Pancreas (tissue), 10 donors: ENCODE data around the gene OTUD5. TPM values are rescaled to one million over a fixed set of nuclear protein-coding genes. Genes with fewer than 3 reads are reported as not detected.
"Not testable (repeated sequence)": the region's sequence is repeated elsewhere in the genome, so short reads cannot be mapped to it uniquely, and the experiment has no call there.

Experiments used
- ATAC-seq, 4 donors: fragments of 200-7000 bp; cut with Tn5 transposase; one replicate each; pipeline versions ENCODE4 v1.8.0 to v1.9.1; 2020; ENCODE audit warnings: mild to moderate bottlenecking in 4 of 4, moderate library complexity in 4 of 4
- DNase-seq, 6 donors: peaks; one replicate each; pipeline ENCODE4 v3.0.0-alpha.2; 2020
- FAIRE-seq: peaks from 2 replicates; lab custom pipeline; 2012; peaks lifted over from hg19 to GRCh38; lab: Jason Lieb, UNC
- H3K27ac ChIP-seq, 4 donors: fragments of 200-600 bp; sonication (generic); 1 replicate in 3 of 4; 2 replicates in 1 of 4; pipeline versions ENCODE4 v1.5.0 to v1.8.0; 2020
- H3K27me3 ChIP-seq, 4 donors: fragments of 200-600 bp; one replicate each; pipeline ENCODE4 v1.8.0; 2021
- H3K36me3 ChIP-seq, 3 donors: fragments of 200-600 bp; sonication (generic) in 1 of 3; one replicate each; pipeline versions ENCODE4 v1.5.0 to v1.8.0; 2020 to 2021
- H3K4me1 ChIP-seq, 3 donors: fragments of 200-600 bp; one replicate each; pipeline ENCODE4 v1.8.0; 2021
- H3K4me3 ChIP-seq, 4 donors: fragments of 200-600 bp; sonication (generic) in 2 of 4; one replicate each; pipeline versions ENCODE4 v1.5.0 to v1.8.0; 2020 to 2021
- H3K9me3 ChIP-seq, 4 donors: fragments of 200-600 bp; one replicate each; pipeline ENCODE4 v1.8.0; 2021
- CTCF ChIP-seq, 4 donors: fragments of 200-600 bp; sonication (generic) in 3 of 4; IDR thresholded peaks; one replicate each; pipeline versions ENCODE4 v1.5.0 to v1.8.0; 2021; ENCODE audit warnings: antibody characterized with exemption in 4 of 4
- WGBS, 2 donors: extraction: QIAGEN DNeasy Blood & Tissue Kit; methylation state at CpG; one replicate each; pipeline ENCODE4 v1.1.7; 2013; 5-methylcytosine and 5-hydroxymethylcytosine counted together
- intact Hi-C, 3 donors: fragments of 100-400 bp; cut with DNase I; formaldehyde crosslinking; loops; one replicate each; pipeline versions ENCODE4 v1.11.1 to v1.14.2; 2022
- polyA plus RNA-seq, 2 donors: library from polyadenylated mRNA; stranded (reverse); fragments of 200-250 nt; gene quantifications; one replicate each; pipeline ENCODE4 v1.2.3, GENCODE V29; 2013
- total RNA-seq, 6 donors: library from RNA; stranded (reverse); fragmentation: NEBNext Ultra II Directional in 4 of 6; extraction: Animal tissue kit (Norgen Biotek cat#: 25700) in 4 of 6; gene quantifications; one replicate each; pipeline versions ENCODE4 v1.2.1 to v1.2.4, GENCODE V29; 2021 to 2023
- donor health status: healthy with polysubstance abuse.
- donor health status: DM: no; HTN: no; CAD: no; lungs with moderate emphysema.
- donor health status: DM: no; HTN: no; CAD: no.
- donor health status: control.
- donor health status: control.
- donor health status: Bipolar disorder and iron deficiency.
- donor health status: DM: yes; HTN: yes; CAD: no.
- donor health status: DM: no; HTN: no; CAD: no.
- donor health status: DM: no; HTN: no; CAD: no.
- donor health status: DM: yes; HTN: yes; CAD: no.

Gene OTUD5
- total and polyA plus RNA-seq, 8 donors = 14.2 to 34.3 (median 19.3) TPM

- Histone ChIP-seq H3K27ac (peak overlapping the region; percentile 49 to 61 (median 56)), H3K4me1 (peaks cover 0 to 3% (median 0%) of the 10 kb centered on the region in 3 donors), H3K4me3 (peak overlapping the region; percentile 27 to 57 (median 42)), H3K9me3 (no peaks in the 10 kb centered on the region), H3K36me3 (no peaks in the 10 kb centered on the region), H3K27me3 (no peaks in the 10 kb centered on the region)
- intact Hi-C loops = no loop called here
- DNase-seq (peak; percentile 83 to 93 (median 86)), ATAC-seq (peak; percentile 91 to 96 (median 94)), FAIRE-seq (no peak)
- WGBS, 2 donors = 1 to 30% methylated on average over 62 to 68 of the region's 68 CpGs
- peak; percentile 16 to 41 (median 22) for TF ChIP-seq CTCF (IDR thresholded peaks at IDR 0.05)
These were observed 65.8 kb downstream of the OTUD5 start for GRCh38 chrX:48891402-48892288.

- no peaks in the 10 kb centered on the region for H3K27me3 ChIP-seq
- DNase-seq = peak in 2 of 6 donors; percentile 32 to 68
- no peaks in the 10 kb centered on the region for H3K9me3 ChIP-seq
- intact Hi-C loops = no loop called here
- ATAC-seq = peak; percentile 49 to 63 (median 54)
- 2 to 28% methylated on average over 35 of the region's 35 CpGs for WGBS, 2 donors
- H3K4me3 ChIP-seq = peak overlapping the region; percentile 27 to 57 (median 42)
- no peak for TF ChIP-seq CTCF (IDR thresholded peaks at IDR 0.05)
- no peaks in the 10 kb centered on the region for H3K36me3 ChIP-seq
- no peak for FAIRE-seq
- no peaks in the 10 kb centered on the region for H3K4me1 ChIP-seq
- H3K27ac ChIP-seq = peak overlapping the region; percentile 49 to 61 (median 56)
These were observed 66.4 kb downstream of the OTUD5 start for GRCh38 chrX:48890934-48891401.

- H3K27ac ChIP-seq = peak overlapping the region in 1 of 4 donors; percentile 60
- TF ChIP-seq CTCF (IDR thresholded peaks at IDR 0.05) = no peak
- FAIRE-seq (no peak), ATAC-seq (no peak), DNase-seq (peak in 1 of 6 donors; percentile 12)
- H3K9me3 ChIP-seq = no peaks in the 10 kb centered on the region
- H3K36me3 ChIP-seq = no peaks in the 10 kb centered on the region
- intact Hi-C loops = no loop called here
- H3K27me3 ChIP-seq = no peaks in the 10 kb centered on the region
- H3K4me1 ChIP-seq = no peaks in the 10 kb centered on the region
- H3K4me3 ChIP-seq = peak overlapping the region in 2 of 4 donors; percentile 52 to 57
- 49 to 65% methylated on average over 15 of the region's 15 CpGs for WGBS, 2 donors
These were observed 67.0 kb downstream of the OTUD5 start for GRCh38 chrX:48890296-48890925.

GRCh38 chrX:48886586-48886985, 70.8 kb downstream of the OTUD5 start:
- DNase-seq, H3K27me3 ChIP-seq, intact Hi-C loops, ATAC-seq, H3K27ac ChIP-seq, H3K36me3 ChIP-seq, H3K9me3 ChIP-seq, FAIRE-seq, H3K4me3 ChIP-seq, H3K4me1 ChIP-seq: not testable (repeated sequence)
- 64 to 77% methylated on average over 5 of the region's 5 CpGs for WGBS, 2 donors

- no peak for FAIRE-seq
- Histone ChIP-seq H3K4me3 (no peak overlapping the region), H3K36me3 (no peaks in the 10 kb centered on the region), H3K9me3 (no peaks in the 10 kb centered on the region), H3K27me3 (peaks cover 0 to 7% (median 0%) of the 10 kb centered on the region in 4 donors), H3K4me1 (no peaks in the 10 kb centered on the region), H3K27ac (no peak overlapping the region)
- WGBS, 2 donors = 52 to 68% methylated on average over 10 of the region's 10 CpGs
- no peak for ATAC-seq
- TF ChIP-seq CTCF (IDR thresholded peaks at IDR 0.05) = no peak
- intact Hi-C loops = no loop called here
- DNase-seq = no peak
These were observed 73.7 kb downstream of the OTUD5 start for GRCh38 chrX:48883729-48884128.

GRCh38 chrX:48876944-48877343, 80.5 kb downstream of the OTUD5 start:
- FAIRE-seq, intact Hi-C loops, H3K4me3 ChIP-seq, H3K4me1 ChIP-seq, DNase-seq, H3K9me3 ChIP-seq, ATAC-seq, H3K36me3 ChIP-seq, H3K27ac ChIP-seq: not testable (repeated sequence)
- H3K27me3 ChIP-seq = peaks cover 0 to 18% (median 3%) of the 10 kb centered on the region in 4 donors
- 45 to 59% methylated on average over 4 of the region's 4 CpGs for WGBS, 2 donors
